ENCODE measurements around the gene ZNF621. TPM values are rescaled to one million over a fixed set of nuclear protein-coding genes. Genes with fewer than 3 reads are reported as not detected.
"Not testable (repeated sequence)": the region's sequence is repeated elsewhere in the genome, so short reads cannot be mapped to it uniquely, and the experiment has no call there.

Gene ZNF621
- total RNA-seq, 2 experiments from 2014 or later, result 21.7 to 25.6 TPM

DNA sequence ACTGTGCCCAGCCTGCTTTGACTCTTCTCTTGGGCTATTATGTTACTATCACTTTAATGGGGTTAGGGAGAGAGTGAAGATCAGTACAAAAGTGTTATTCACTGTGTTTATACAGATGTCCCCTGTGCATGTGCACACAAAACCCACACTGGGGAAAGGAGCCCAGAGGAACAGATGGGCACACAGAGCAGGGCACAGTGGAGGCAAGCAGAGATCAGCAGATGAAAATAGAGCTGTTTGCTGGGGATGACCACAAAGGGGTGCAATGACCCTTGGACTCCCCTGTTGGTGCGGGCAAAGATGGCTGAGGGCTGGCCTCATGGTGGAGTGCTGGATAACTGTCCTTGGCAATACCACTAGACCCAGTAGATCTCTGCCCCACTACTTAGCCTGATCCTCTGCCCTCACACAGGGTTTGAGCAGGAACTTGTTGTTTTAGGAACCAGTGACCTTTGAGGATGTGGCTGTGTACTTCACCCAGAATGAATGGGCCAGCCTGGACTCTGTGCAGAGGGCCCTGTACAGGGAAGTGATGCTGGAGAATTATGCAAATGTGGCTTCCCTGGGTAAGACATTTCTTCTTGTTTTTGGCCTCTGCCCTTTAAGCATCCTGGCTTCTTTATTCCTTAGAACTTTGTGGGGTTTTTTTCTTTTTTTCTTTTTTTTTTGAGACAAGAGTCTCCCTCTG is 13.6 kb upstream of the ZNF621 start:
- CTCF ChIA-PET, result no interaction called here

DNA sequence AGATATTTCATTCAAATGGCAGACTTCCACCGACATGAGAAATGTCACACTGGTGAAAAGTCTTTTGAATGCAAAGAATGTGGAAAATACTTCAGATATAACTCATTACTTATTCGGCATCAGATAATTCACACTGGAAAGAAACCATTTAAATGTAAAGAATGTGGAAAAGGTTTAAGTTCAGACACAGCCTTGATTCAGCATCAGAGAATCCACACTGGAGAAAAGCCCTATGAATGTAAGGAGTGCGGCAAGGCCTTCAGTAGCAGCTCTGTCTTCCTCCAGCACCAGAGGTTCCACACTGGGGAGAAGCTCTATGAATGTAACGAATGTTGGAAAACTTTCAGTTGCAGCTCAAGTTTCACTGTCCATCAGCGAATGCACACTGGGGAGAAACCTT is 8.6 kb upstream of the ZNF621 start:
- Mint-ChIP-seq H3K27ac (no peak overlapping the region), H3K4me3 (no peak overlapping the region), H3K4me1 (no peaks in the 10 kb centered on the region), H3K36me3 (ENCODE audit: low read depth) (peaks cover 26% of the 10 kb centered on the region), H3K27me3 (no peaks in the 10 kb centered on the region), H3K9me3 (no peaks in the 10 kb centered on the region)
- POLR2A ChIA-PET, result no interaction called here
- CTCF ChIA-PET, result no interaction called here
- DNase-seq, result no peak

More for the DNA sequence above, 13.6 kb upstream of the ZNF621 start:
- Mint-ChIP-seq H3K36me3 (ENCODE audit: low read depth) (peaks cover 48% of the 10 kb centered on the region), H3K4me1 (peaks cover 23% of the 10 kb centered on the region), H3K4me3 (no peak overlapping the region), H3K27me3 (no peaks in the 10 kb centered on the region), H3K27ac (no peak overlapping the region), H3K9me3 (peaks cover 3% of the 10 kb centered on the region)
- no peak for DNase-seq
- POLR2A ChIA-PET, result no interaction called here

- Mint-ChIP-seq H3K9me3 (no peaks in the 10 kb centered on the region), H3K27me3 (no peaks in the 10 kb centered on the region), H3K36me3 (ENCODE audit: low read depth) (peaks cover 21% of the 10 kb centered on the region), H3K27ac (no peak overlapping the region), H3K4me3 (no peak overlapping the region), H3K4me1 (no peaks in the 10 kb centered on the region)
- POLR2A ChIA-PET, result no interaction called here
- CTCF ChIA-PET, result no interaction called here
- DNase-seq, result no peak
Measured at GRCh38 chr3:40518067-40518466, 6.7 kb upstream of the ZNF621 start.

DNA sequence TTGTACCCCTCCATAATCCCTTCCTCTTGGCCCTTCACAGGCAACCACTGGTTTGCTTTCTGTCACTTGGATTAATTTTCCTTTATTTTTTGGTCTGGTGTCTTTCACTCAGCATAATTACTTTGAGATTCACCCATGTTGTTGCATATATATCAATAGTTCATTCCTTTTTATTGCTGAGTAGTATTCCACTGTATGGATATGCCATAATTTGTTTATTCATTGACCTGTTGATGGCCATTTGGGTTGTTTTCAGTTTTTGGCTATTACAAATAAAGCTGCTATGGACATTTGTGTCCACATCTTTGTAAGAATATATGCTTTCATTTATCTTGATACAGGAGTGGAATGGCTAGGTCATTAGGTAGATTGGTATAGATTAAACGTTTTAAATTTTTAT is 5.9 kb upstream of the ZNF621 start:
- Mint-ChIP-seq H3K27ac (no peak overlapping the region), H3K9me3 (no peaks in the 10 kb centered on the region), H3K4me1 (peaks cover 2% of the 10 kb centered on the region), H3K36me3 (ENCODE audit: low read depth) (peaks cover 21% of the 10 kb centered on the region), H3K4me3 (no peak overlapping the region), H3K27me3 (no peaks in the 10 kb centered on the region)
- ChIA-PET POLR2A (no interaction called here), CTCF (no interaction called here)
- DNase-seq, result no peak

DNA sequence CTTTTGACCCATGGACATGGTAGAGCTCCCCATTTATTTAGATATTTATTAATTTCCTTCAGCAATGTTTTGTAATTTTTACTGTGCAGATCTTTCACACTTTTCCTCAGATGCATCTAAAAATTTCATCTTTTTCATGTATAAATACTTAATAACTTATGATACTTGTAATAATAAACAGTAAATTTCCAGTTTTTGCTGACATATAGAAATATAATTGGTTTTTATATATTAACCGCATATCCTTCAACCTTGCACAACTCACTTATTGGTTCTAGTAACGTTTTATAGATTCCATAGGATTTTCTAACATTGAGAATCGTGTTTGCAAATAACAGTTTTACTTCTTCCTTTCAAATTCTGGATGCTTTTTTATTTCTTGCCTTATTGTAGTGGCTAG is 3.5 kb upstream of the ZNF621 start:
- Mint-ChIP-seq H3K27ac (no peak overlapping the region), H3K9me3 (no peaks in the 10 kb centered on the region), H3K4me3 (no peak overlapping the region), H3K27me3 (no peaks in the 10 kb centered on the region), H3K36me3 (ENCODE audit: low read depth) (peaks cover 19% of the 10 kb centered on the region), H3K4me1 (peaks cover 22% of the 10 kb centered on the region)
- POLR2A ChIA-PET, result no interaction called here
- CTCF ChIA-PET, result interaction anchor here (1.6 kb wide), 1 partner anchor 212 kb away, joined by 3 read pairs; no protein-coding TSS in a partner anchor
- no peak for DNase-seq

GRCh38 chr3:40523781-40524180 is 979 bp upstream of the ZNF621 start:
- Mint-ChIP-seq H3K4me3 (peak overlapping the region; percentile 96), H3K9me3 (no peaks in the 10 kb centered on the region), H3K36me3 (ENCODE audit: low read depth) (peaks cover 34% of the 10 kb centered on the region), H3K27ac (peak overlapping the region; percentile 99), H3K27me3 (no peaks in the 10 kb centered on the region), H3K4me1 (peaks cover 29% of the 10 kb centered on the region)
- no peak for DNase-seq
- POLR2A ChIA-PET, result no interaction called here
- CTCF ChIA-PET, result interaction anchor here (0.7 to 0.9 kb wide), 2 partner anchors 17 to 28 kb away, joined by 3 read pairs; no protein-coding TSS in a partner anchor

GRCh38 chr3:40524222-40524567 is 565 bp upstream of the ZNF621 start:
- ChIA-PET CTCF (interaction anchor here (0.7 to 0.9 kb wide), 2 partner anchors 17 to 28 kb away, joined by 3 read pairs; no protein-coding TSS in a partner anchor), POLR2A (no interaction called here)
- Mint-ChIP-seq H3K4me3 (peak overlapping the region; percentile 96), H3K27me3 (no peaks in the 10 kb centered on the region), H3K4me1 (peaks cover 31% of the 10 kb centered on the region), H3K9me3 (no peaks in the 10 kb centered on the region), H3K36me3 (ENCODE audit: low read depth) (peaks cover 38% of the 10 kb centered on the region), H3K27ac (peak overlapping the region; percentile 99)
- DNase-seq, result no peak

GRCh38 chr3:40528426-40528825 is 3.7 kb downstream of the ZNF621 start:
- Mint-ChIP-seq H3K27ac (no peak overlapping the region), H3K27me3 (no peaks in the 10 kb centered on the region), H3K4me3 (no peak overlapping the region), H3K4me1 (peaks cover 31% of the 10 kb centered on the region), H3K9me3 (peaks cover 19% of the 10 kb centered on the region), H3K36me3 (ENCODE audit: low read depth) (peaks cover 78% of the 10 kb centered on the region)
- ChIA-PET CTCF (no interaction called here), POLR2A (no interaction called here)
- DNase-seq, result no peak

- Mint-ChIP-seq H3K9me3 (peaks cover 34% of the 10 kb centered on the region), H3K36me3 (ENCODE audit: low read depth) (peaks cover 86% of the 10 kb centered on the region), H3K4me1 (peaks cover 4% of the 10 kb centered on the region), H3K27me3 (no peaks in the 10 kb centered on the region), H3K27ac (no peak overlapping the region), H3K4me3 (no peak overlapping the region)
- ChIA-PET CTCF (no interaction called here), POLR2A (interaction anchor here (0.5 kb wide), 1 partner anchor 699 kb away, joined by 4 read pairs; no protein-coding TSS in a partner anchor)
- DNase-seq, result no peak
Measured at GRCh38 chr3:40532252-40532651, 7.5 kb downstream of the ZNF621 start.

DNA sequence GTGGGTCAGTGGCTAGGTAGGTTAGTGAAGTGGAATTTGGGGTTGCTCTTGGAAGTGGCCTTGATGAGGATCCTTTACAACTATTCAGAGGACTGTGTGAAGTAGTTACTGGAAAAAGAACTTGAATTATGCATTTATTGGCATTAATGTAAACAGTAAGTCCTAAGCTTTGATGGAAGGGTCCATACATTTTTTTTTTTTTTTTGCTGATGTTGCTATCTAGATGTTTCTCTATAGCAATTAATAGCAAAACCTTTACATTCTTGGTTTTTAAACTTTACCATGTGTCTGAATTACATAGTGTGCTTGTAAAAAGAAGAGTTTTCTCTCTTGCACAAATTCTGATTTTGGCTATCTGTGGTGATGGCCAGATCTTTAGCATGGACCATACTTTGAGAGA is 9.5 kb downstream of the ZNF621 start:
- H3K4me1 Mint-ChIP-seq, result no peaks in the 10 kb centered on the region
- H3K36me3 Mint-ChIP-seq (ENCODE audit: low read depth), result peaks cover 81% of the 10 kb centered on the region
- no peaks in the 10 kb centered on the region for H3K27me3 Mint-ChIP-seq
- ChIA-PET POLR2A (interaction anchor here (0.8 kb wide), 1 partner anchor 57 kb away, joined by 4 read pairs; no protein-coding TSS in a partner anchor), CTCF (interaction anchor here (0.7 kb wide), 1 partner anchor 293 kb away, joined by 7 read pairs; no protein-coding TSS in a partner anchor)
- no peak overlapping the region for H3K27ac Mint-ChIP-seq
- no peak for DNase-seq
- no peak overlapping the region for H3K4me3 Mint-ChIP-seq
- H3K9me3 Mint-ChIP-seq, result peaks cover 45% of the 10 kb centered on the region

DNA sequence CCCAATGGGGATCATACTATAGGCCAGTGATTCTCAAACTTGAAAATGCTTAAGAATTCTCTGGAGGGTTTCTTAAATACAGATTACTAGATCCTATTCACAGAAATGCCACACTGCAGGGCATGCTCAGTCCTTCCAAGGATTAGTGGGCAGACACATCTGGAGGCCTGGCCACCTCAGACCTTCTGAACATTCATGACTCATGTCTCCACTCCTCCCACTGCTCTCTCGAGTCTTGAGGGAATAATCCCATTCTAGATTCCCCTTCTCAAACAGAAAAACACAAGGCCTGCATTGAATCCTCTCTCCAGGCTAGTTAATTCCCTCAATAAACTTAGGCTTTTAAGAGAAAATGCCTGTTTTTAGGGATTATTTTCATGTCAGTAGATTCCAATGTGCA is 22.1 kb downstream of the ZNF621 start:
- H3K27me3 Mint-ChIP-seq, result no peaks in the 10 kb centered on the region
- no peaks in the 10 kb centered on the region for H3K36me3 Mint-ChIP-seq (ENCODE audit: low read depth)
- no peak overlapping the region for H3K27ac Mint-ChIP-seq
- no peak overlapping the region for H3K4me3 Mint-ChIP-seq
- ChIA-PET POLR2A (no interaction called here), CTCF (no interaction called here)
- H3K4me1 Mint-ChIP-seq, result no peaks in the 10 kb centered on the region
- DNase-seq, result no peak
- H3K9me3 Mint-ChIP-seq, result peaks cover 4% of the 10 kb centered on the region

- CTCF ChIA-PET, result no interaction called here
- H3K9me3 Mint-ChIP-seq, result peaks cover 4% of the 10 kb centered on the region
- POLR2A ChIA-PET, result no interaction called here
Measured at GRCh38 chr3:40550167-40550566, 25.4 kb downstream of the ZNF621 start.

GRCh38 chr3:40557575-40558161 is 32.9 kb downstream of the ZNF621 start:
- DNase-seq, result no peak
- Mint-ChIP-seq H3K4me1 (no peaks in the 10 kb centered on the region), H3K9me3 (no peaks in the 10 kb centered on the region), H3K36me3 (ENCODE audit: low read depth) (no peaks in the 10 kb centered on the region), H3K4me3 (no peak overlapping the region), H3K27ac (no peak overlapping the region), H3K27me3 (no peaks in the 10 kb centered on the region)
- ChIA-PET CTCF (no interaction called here), POLR2A (no interaction called here)

More at GRCh38 chr3:40550167-40550566, 25.4 kb downstream of the ZNF621 start:
- H3K27ac Mint-ChIP-seq, result no peak overlapping the region
- H3K4me1 Mint-ChIP-seq, result no peaks in the 10 kb centered on the region
- no peak overlapping the region for H3K4me3 Mint-ChIP-seq
- no peaks in the 10 kb centered on the region for H3K27me3 Mint-ChIP-seq
- no peak for DNase-seq
- no peaks in the 10 kb centered on the region for H3K36me3 Mint-ChIP-seq (ENCODE audit: low read depth)

GRCh38 chr3:40562482-40562881 is 37.7 kb downstream of the ZNF621 start:
- H3K27me3 Mint-ChIP-seq; H3K4me1 Mint-ChIP-seq; CTCF ChIA-PET; DNase-seq; H3K27ac Mint-ChIP-seq; H3K9me3 Mint-ChIP-seq; H3K36me3 Mint-ChIP-seq (ENCODE audit: low read depth); H3K4me3 Mint-ChIP-seq; POLR2A ChIA-PET: not testable (repeated sequence)

All from activated CD4-positive, alpha-beta T cell treated with anti-CD3 and anti-CD28 coated beads, Interleukin-2, amount 10 ng/mL, durations not matched to agents 7 days and 5 days (primary cell).